Tibial nerve (tissue), 4 donors: ENCODE results near the gene AMER2. TPM values are rescaled to one million over a fixed set of nuclear protein-coding genes. Genes with fewer than 3 reads are reported as not detected.

Experiments used
- DNase-seq, 2 donors: peaks; one replicate each; pipeline ENCODE4 v3.0.0-alpha.2; 2019; ENCODE audit warnings: low spot score in 2 of 2
- H3K27ac ChIP-seq, 4 donors: fragments of 200-600 bp; sonication (generic) in 3 of 4; one replicate each; pipeline ENCODE4 v1.5.1; 2017 to 2019; ENCODE audit warnings: mild to moderate bottlenecking in 1 of 4
- H3K27me3 ChIP-seq, 2 donors: fragments of 200-600 bp; sonication (generic) in 1 of 2; one replicate each; pipeline versions ENCODE4 v1.5.1 to v1.6.0; 2017 to 2019
- H3K36me3 ChIP-seq, 3 donors: fragments of 200-600 bp; sonication (generic); one replicate each; pipeline ENCODE4 v1.5.1; 2018 to 2019
- H3K4me1 ChIP-seq, 4 donors: fragments of 200-600 bp; sonication (generic) in 3 of 4; one replicate each; pipeline ENCODE4 v1.5.1; 2017 to 2019
- H3K4me3 ChIP-seq, 4 donors: fragments of 200-600 bp; sonication (generic) in 3 of 4; one replicate each; pipeline ENCODE4 v1.5.1; 2017 to 2019; ENCODE audit warnings: mild to moderate bottlenecking in 1 of 4, moderate library complexity in 1 of 4
- H3K9me3 ChIP-seq, 4 donors: fragments of 200-600 bp; sonication (generic) in 3 of 4; one replicate each; pipeline ENCODE4 v1.5.1; 2017 to 2019
- EP300 ChIP-seq, 2 donors: sonication (generic); formaldehyde crosslinking; IDR thresholded peaks; one replicate each; pipeline ENCODE4 v1.6.1; 2017; ENCODE audit warnings: antibody characterized with exemption in 2 of 2, mild to moderate bottlenecking in 1 of 2
- POLR2A ChIP-seq, 2 donors: fragments of 450-650 bp; IDR thresholded peaks; one replicate each; pipeline ENCODE4 v1.6.1; 2017; ENCODE audit warnings: antibody characterized with exemption in 2 of 2, mild to moderate bottlenecking in 2 of 2, moderate library complexity in 2 of 2
- WGBS, 2 donors: methylation state at CpG; one replicate each; pipeline ENCODE4 v1.1.5; 2018; 5-methylcytosine and 5-hydroxymethylcytosine counted together
- total RNA-seq, 4 donors: library from RNA; depleted of rRNA; stranded (reverse); fragments of >200 nt; gene quantifications; one replicate each; pipeline ENCODE4 v1.1.0, GENCODE V29; 2016
- TF ChIP-seq, protein P1 (sequence below), 5 experiments: fragments of 200-600 bp in 3 of 5; fragments of 450-650 bp in 2 of 5; sonication (generic) in 3 of 5; IDR thresholded peaks; one replicate each; pipeline ENCODE4 v1.5.1; 2016 to 2019; ENCODE audit warnings: antibody characterized with exemption in 5 of 5, mild to moderate bottlenecking in 3 of 5, moderate library complexity in 2 of 5

Gene AMER2
- total RNA-seq, 4 donors from 2014 or later = 0.22 to 1.4 TPM; not detected in 2

DNA sequence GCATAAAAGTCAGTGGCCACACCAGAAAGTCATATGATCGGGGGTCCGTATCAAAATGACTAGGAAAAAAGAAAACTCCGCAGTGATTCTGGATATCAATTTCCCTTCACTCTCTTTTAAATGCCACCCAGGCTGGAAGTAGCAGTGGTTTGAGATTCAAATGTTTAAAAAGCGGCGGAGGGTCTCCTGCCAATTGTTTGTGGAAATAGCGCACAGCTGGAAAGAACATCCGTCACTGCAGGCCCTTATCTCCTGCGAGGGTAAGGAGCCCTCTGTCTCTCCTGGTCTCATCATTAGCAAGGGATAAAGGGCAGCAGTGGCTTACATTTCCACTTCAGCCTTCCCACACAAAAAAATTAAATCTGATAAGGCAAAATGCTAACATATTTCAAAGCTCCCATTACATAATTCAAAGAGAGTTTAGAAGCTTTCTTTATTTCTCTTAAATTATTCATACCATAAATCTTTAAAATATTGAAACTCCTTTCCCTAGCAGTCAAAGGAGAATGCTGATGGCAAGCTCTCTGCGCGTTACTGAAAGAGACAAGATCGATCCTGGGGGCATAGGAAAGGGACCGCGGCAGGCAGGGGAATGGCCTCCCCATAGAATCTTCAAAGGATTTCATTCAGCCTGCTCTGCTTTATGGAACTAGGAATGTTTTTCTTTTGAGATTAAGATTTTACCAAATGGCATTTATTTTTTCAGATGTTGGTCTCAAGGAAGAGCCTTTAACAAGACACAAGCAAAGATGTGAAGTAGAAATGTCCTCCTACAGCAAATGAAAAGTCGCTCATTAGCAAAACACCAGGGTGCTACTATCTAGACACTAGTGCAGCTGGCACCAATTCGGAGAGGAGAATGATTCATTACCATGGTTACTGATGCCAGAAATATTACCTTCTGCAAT lies 35.0 kb downstream of the AMER2 start:
- TF ChIP-seq, protein P1, sequence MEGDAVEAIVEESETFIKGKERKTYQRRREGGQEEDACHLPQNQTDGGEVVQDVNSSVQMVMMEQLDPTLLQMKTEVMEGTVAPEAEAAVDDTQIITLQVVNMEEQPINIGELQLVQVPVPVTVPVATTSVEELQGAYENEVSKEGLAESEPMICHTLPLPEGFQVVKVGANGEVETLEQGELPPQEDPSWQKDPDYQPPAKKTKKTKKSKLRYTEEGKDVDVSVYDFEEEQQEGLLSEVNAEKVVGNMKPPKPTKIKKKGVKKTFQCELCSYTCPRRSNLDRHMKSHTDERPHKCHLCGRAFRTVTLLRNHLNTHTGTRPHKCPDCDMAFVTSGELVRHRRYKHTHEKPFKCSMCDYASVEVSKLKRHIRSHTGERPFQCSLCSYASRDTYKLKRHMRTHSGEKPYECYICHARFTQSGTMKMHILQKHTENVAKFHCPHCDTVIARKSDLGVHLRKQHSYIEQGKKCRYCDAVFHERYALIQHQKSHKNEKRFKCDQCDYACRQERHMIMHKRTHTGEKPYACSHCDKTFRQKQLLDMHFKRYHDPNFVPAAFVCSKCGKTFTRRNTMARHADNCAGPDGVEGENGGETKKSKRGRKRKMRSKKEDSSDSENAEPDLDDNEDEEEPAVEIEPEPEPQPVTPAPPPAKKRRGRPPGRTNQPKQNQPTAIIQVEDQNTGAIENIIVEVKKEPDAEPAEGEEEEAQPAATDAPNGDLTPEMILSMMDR (IDR thresholded peaks at IDR 0.05) = no peak
- TF ChIP-seq EP300 (IDR thresholded peaks at IDR 0.05) (no peak), POLR2A (IDR thresholded peaks at IDR 0.05) (no peak)
- DNase-seq = no peak
- Histone ChIP-seq H3K27me3 (peaks cover 0 to 6% of the 10 kb centered on the region in 2 donors), H3K36me3 (no peaks in the 10 kb centered on the region), H3K27ac (no peak overlapping the region), H3K4me1 (no peaks in the 10 kb centered on the region), H3K9me3 (peaks cover 0 to 10% (median 0%) of the 10 kb centered on the region in 4 donors), H3K4me3 (no peak overlapping the region)
- WGBS, 2 donors = 21 to 27% methylated on average over 15 of the region's 15 CpGs

DNA sequence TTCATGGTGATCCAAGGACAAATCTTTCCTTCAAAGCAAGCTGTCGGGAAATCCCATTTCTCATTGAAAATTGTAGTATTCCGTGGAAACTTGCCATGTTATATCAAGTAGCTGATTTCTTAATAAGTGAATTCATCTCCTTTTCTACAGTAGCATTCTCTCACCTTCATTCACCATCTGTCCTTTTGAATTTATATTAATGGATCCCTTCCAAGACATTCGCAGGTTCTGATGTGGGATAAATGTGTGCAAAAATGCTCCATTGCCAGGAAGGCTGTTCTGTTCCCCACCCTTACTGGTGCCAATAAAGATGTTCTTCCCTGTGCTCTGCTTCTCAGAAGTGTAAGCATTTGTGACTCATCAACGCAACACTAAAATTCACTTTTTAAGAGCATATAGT lies 36.2 kb downstream of the AMER2 start:
- TF ChIP-seq POLR2A (IDR thresholded peaks at IDR 0.05) (no peak), EP300 (IDR thresholded peaks at IDR 0.05) (no peak)
- TF ChIP-seq, protein P1 (IDR thresholded peaks at IDR 0.05) = no peak
- Histone ChIP-seq H3K4me3 (no peak overlapping the region), H3K36me3 (no peaks in the 10 kb centered on the region), H3K27ac (no peak overlapping the region), H3K27me3 (peaks cover 0 to 6% of the 10 kb centered on the region in 2 donors), H3K4me1 (no peaks in the 10 kb centered on the region), H3K9me3 (peaks cover 0 to 10% (median 0%) of the 10 kb centered on the region in 4 donors)
- no peak for DNase-seq
- 92 to 94% methylated on average over 4 of the region's 4 CpGs for WGBS, 2 donors

DNA sequence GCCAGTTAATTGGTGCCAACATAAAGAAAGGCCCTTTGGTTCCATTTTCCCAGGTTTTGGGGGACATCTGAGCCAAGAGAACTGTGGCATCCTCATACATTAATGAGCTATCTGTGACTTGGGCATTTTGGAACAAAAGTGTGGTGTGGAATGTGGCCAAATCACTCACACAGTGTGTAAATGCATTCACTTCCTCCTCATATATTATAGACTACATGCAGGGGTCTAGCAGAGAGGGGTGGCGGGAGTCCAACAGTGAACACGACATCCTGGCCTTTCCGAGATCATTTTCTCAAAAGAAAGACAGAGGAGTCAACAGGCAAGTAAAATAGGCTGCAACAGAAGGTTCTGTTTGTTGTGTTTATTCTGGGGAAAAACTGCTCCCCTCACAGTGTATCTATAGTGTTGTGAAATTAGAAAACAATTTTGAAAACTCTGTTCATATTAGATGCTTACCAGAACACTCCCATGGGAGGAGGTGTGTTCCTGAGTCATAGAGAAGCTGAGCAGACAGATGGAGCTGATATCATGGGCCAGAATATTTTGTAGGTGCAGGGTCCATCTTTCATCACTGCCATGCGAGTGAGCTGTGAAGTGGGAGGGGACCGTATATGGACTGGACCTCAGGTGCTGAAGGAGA lies 39.2 kb downstream of the AMER2 start:
- peaks cover 0 to 6% of the 10 kb centered on the region in 2 donors for H3K27me3 ChIP-seq

DNA sequence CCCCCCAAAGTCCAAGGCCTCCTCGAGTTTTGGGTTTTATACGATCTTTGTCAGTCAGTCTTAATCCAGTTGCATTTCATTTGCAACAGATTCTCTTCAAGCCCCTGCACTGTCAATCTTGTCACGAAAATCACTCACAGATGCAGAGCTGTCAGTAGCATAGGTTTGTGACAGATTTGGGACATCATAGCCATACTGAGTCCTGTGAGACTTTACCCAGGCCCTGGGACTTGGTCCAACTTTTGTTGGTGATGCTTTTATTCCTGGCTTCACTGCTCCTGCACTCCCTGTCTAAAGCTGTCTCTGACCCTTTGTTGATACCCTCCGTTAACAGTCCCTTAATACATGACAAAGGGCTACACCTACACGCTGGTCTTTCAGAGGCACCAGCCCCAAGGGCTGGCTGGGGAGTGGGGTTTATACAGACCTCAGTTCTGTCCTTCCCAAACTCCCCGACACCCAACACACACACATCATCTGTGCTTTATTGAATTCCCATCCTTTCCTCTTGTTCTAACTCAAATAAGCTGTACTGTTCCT lies 40.1 kb downstream of the AMER2 start:
- WGBS, 2 donors = 51 to 63% methylated on average over 6 of the region's 6 CpGs

More for the DNA sequence above, 39.2 kb downstream of the AMER2 start:
- TF ChIP-seq EP300 (IDR thresholded peaks at IDR 0.05) (no peak), POLR2A (IDR thresholded peaks at IDR 0.05) (no peak)
- TF ChIP-seq, protein P1 (IDR thresholded peaks at IDR 0.05) = no peak
- no peak overlapping the region for H3K4me3 ChIP-seq
- no peak overlapping the region for H3K27ac ChIP-seq
- H3K9me3 ChIP-seq = peaks cover 0 to 10% (median 0%) of the 10 kb centered on the region in 4 donors
- no peaks in the 10 kb centered on the region for H3K4me1 ChIP-seq
- peak in 1 of 2 donors; percentile 10 for DNase-seq
- WGBS, 2 donors = 55 to 56% methylated on average over 5 of the region's 5 CpGs
- H3K36me3 ChIP-seq = no peaks in the 10 kb centered on the region

More for the DNA sequence above, 40.1 kb downstream of the AMER2 start:
- DNase-seq = no peak
- no peaks in the 10 kb centered on the region for H3K4me1 ChIP-seq
- no peak overlapping the region for H3K4me3 ChIP-seq
- H3K27ac ChIP-seq = no peak overlapping the region
- TF ChIP-seq, protein P1 (IDR thresholded peaks at IDR 0.05) = no peak
- TF ChIP-seq EP300 (IDR thresholded peaks at IDR 0.05) (no peak), POLR2A (IDR thresholded peaks at IDR 0.05) (no peak)
- H3K27me3 ChIP-seq = no peaks in the 10 kb centered on the region
- H3K9me3 ChIP-seq = peaks cover 0 to 14% (median 0%) of the 10 kb centered on the region in 4 donors
- no peaks in the 10 kb centered on the region for H3K36me3 ChIP-seq
